PC-3 (cell line): ENCODE results near the gene SNED1. TPM values are rescaled to one million over a fixed set of nuclear protein-coding genes. Genes with fewer than 3 reads are reported as not detected.

ENCODE experiments used
- ATAC-seq: fragments of 200-7000 bp; cut with Tn5 transposase; 2 replicates; pipeline ENCODE4 v1.9.1; 2020; ENCODE audit warnings: mild to moderate bottlenecking, moderate library complexity
- BruUV-seq: library from RNA; stranded (reverse); fragments of 400-500 nt; replicated peaks from 2 replicates; lab custom pipeline; 2021; lab: Mats Ljungman, UMichigan
- CTCF ChIA-PET: fragments of 300-600 bp; sonication (Branson Sonifier 250); formaldehyde crosslinking; loops from one replicate; lab custom pipeline; 2022; ENCODE audit warnings: antibody characterized with exemption; lab: Charles Lee
- POLR2A ChIA-PET: fragments of 300-600 bp; sonication (Branson Sonifier 250); formaldehyde crosslinking; loops from one replicate; lab custom pipeline; 2022; ENCODE audit warnings: antibody characterized with exemption; ENCODE audit not compliant: unreplicated experiment; lab: Charles Lee
- DNase-seq: peaks from one replicate; pipeline ENCODE4 v3.0.0-alpha.2; 2015
- H2AFZ ChIP-seq: fragments of 300-600 bp; sonication (generic); 2 replicates; pipeline ENCODE4 v1.6.0; 2016; ENCODE audit warnings: antibody characterized with exemption, low read length
- H3F3A ChIP-seq: fragments of 300-600 bp; sonication (generic); one replicate; pipeline ENCODE4 v1.6.0; 2017; ENCODE audit warnings: antibody characterized with exemption, low read length, control low read depth, mild to moderate bottlenecking; ENCODE audit not compliant: unreplicated experiment
- H3K27ac ChIP-seq: fragments of 300-600 bp; sonication (generic); 2 replicates; pipeline ENCODE4 v1.5.1; 2016; ENCODE audit warnings: mild to moderate bottlenecking, low read length
- H3K27me3 ChIP-seq: fragments of 300-600 bp; sonication (generic); 2 replicates; pipeline ENCODE4 v1.6.1; 2016; ENCODE audit warnings: low read length, mixed read lengths
- H3K36me3 ChIP-seq: fragments of 300-600 bp; sonication (generic); 2 replicates; pipeline ENCODE4 v1.6.1; 2016; ENCODE audit warnings: low read depth, mixed run types, low read length, mixed read lengths
- H3K4me1 ChIP-seq: fragments of 300-600 bp; sonication (generic); 2 replicates; pipeline ENCODE4 v1.5.1; 2016; ENCODE audit warnings: low read length; ENCODE audit not compliant: insufficient read depth
- H3K4me2 ChIP-seq: fragments of 300-600 bp; sonication (generic); 2 replicates; pipeline ENCODE4 v1.6.0; 2016; ENCODE audit warnings: low read length
- H3K4me3 ChIP-seq: fragments of 300-600 bp; sonication (generic); 2 replicates; pipeline ENCODE4 v1.5.1; 2016; ENCODE audit warnings: mild to moderate bottlenecking, low read length, mixed read lengths
- H3K79me2 ChIP-seq: fragments of 300-600 bp; sonication (generic); 2 replicates; pipeline ENCODE4 v1.6.1; 2017; ENCODE audit warnings: low read length, mixed read lengths
- H3K9ac ChIP-seq: fragments of 300-600 bp; sonication (generic); 2 replicates; pipeline ENCODE4 v1.6.0; 2016; ENCODE audit warnings: mild to moderate bottlenecking, low read length
- H3K9me2 ChIP-seq: fragments of 300-600 bp; sonication (generic); replicated peaks from 2 replicates; pipeline ENCODE4 v1.6.1; 2016; ENCODE audit warnings: mixed run types, low read length, mixed read lengths
- H3K9me3 ChIP-seq: fragments of 300-600 bp; sonication (generic); 2 replicates; pipeline ENCODE4 v1.6.1; 2016; ENCODE audit warnings: low read length, mixed read lengths
- H4K20me1 ChIP-seq: fragments of 300-600 bp; sonication (generic); 2 replicates; pipeline ENCODE4 v1.6.1; 2016; ENCODE audit warnings: low read length, mixed read lengths
- CTCF ChIP-seq: fragments of 300-600 bp; sonication (generic); conservative IDR thresholded peaks from 2 replicates; pipeline ENCODE4 v1.5.1; 2017; ENCODE audit warnings: antibody characterized with exemption, low read depth, mild to moderate bottlenecking, low read length
- EZH2 ChIP-seq: fragments of 300-600 bp; sonication (generic); IDR thresholded peaks from one replicate; pipeline ENCODE4 v1.6.1; 2017; ENCODE audit warnings: antibody characterized with exemption, mild to moderate bottlenecking, low read length; ENCODE audit not compliant: unreplicated experiment
- EZH2phosphoT487 ChIP-seq: fragments of 300-600 bp; sonication (generic); IDR thresholded peaks from 2 replicates; pipeline ENCODE4 v1.6.1; 2018; ENCODE audit warnings: mild to moderate bottlenecking, antibody characterized with exemption, low read length, borderline replicate concordance
- intact Hi-C: fragments of 100-400 bp; cut with micrococcal nuclease; formaldehyde crosslinking; loops from 2 replicates; pipeline ENCODE4 v1.9.0; 2023
- total RNA-seq: library from RNA; depleted of rRNA; stranded (reverse); fragments of >200 nt; gene quantifications from 2 replicates; pipeline ENCODE4 v1.2.3, GENCODE V29; 2014

The SNED1 gene
- total RNA-seq, 1 experiment from 2014 or later, result 0.66 TPM

DNA sequence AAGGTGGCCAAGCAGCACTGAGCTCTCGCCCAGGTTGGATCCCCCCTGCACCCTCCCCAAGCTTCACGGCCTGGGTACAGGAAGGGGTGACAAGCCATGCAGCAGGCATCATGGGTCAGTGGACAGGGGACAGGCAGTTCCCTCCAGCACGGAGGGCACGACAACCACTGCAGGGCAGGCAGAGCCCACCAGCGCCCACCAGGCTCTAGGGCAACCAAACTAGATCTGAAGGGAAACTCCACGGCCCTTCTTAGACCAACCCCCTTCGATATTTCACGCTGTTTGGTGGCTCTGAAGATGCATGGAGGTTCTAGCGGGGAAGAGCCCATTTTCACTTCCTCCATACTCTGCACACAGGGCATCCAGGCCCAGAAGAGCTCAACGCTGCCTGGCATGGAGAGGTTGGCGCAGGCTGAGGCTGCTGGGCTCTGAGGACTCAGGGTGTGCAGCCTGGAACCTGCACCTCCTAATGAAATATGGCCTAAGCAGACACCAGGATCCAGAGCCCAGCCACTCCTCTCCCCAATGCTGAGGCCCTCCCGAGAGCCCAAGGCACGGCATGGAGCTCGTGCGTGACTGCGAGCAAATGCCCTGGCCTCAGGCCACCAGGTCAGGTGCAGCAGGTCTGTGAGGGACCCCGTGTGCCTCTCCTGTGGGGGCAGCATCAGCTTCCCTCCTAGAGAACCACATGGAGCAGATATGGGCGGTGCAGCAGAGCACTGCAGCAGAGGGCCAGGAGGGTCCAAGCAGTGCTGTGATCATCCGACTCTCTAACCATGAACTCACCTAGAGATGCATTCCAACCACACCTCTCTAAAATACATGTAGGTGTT is 112.4 kb downstream of the SNED1 start:
- Histone ChIP-seq H3K4me3 (no peak overlapping the region), H3K4me2 (no peak overlapping the region), H3K4me1 (no peaks in the 10 kb centered on the region), H2AFZ (no peak overlapping the region), H3K9ac (no peak overlapping the region), H3K9me2 (no peaks in the 10 kb centered on the region), H3K36me3 (no peaks in the 10 kb centered on the region), H3F3A (no peaks in the 10 kb centered on the region), H3K79me2 (no peaks in the 10 kb centered on the region), H3K27ac (no peak overlapping the region), H3K27me3 (no peaks in the 10 kb centered on the region), H4K20me1 (no peaks in the 10 kb centered on the region), H3K9me3 (no peaks in the 10 kb centered on the region)
- DNase-seq (no peak), ATAC-seq (no peak)
- POLR2A ChIA-PET, result no interaction called here
- TF ChIP-seq CTCF, result no peak
- no peak for TF ChIP-seq EZH2phosphoT487
- TF ChIP-seq EZH2, result no peak
- BruUV-seq, result no TSS peak
- CTCF ChIA-PET, result no interaction called here
- intact Hi-C loops, result no loop called here

DNA sequence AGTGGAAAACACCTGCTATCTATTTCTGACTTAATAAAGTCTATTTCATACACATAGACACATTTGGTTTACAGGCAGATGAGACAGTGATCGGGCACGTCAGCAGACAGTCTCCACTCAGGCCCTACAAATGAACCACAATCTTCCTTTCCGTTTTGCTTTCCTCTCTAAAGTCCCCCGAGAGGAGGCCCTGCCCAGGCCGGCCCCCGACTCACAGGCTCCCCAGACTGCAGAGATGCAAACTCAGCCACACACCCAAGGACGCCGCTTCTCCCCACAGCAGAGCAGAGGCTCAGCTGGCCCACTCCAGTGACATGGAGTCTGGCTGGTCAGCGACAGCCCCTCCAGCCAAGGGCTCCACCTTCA is 113.0 kb downstream of the SNED1 start:
- Histone ChIP-seq H3K9ac (no peak overlapping the region), H3K79me2 (no peaks in the 10 kb centered on the region), H3K9me3 (no peaks in the 10 kb centered on the region), H4K20me1 (no peaks in the 10 kb centered on the region), H3K27ac (no peak overlapping the region), H3K4me3 (no peak overlapping the region), H3F3A (no peaks in the 10 kb centered on the region), H2AFZ (no peak overlapping the region), H3K27me3 (no peaks in the 10 kb centered on the region), H3K4me2 (no peak overlapping the region), H3K4me1 (no peaks in the 10 kb centered on the region), H3K9me2 (no peaks in the 10 kb centered on the region), H3K36me3 (no peaks in the 10 kb centered on the region)
- no TSS peak for BruUV-seq
- no peak for ATAC-seq
- ChIA-PET CTCF (no interaction called here), POLR2A (no interaction called here)
- DNase-seq, result no peak
- intact Hi-C loops, result no loop called here
- TF ChIP-seq EZH2, result no peak
- no peak for TF ChIP-seq CTCF
- TF ChIP-seq EZH2phosphoT487, result no peak

GRCh38 chr2:241112046-241112445 is 113.6 kb downstream of the SNED1 start:
- H3K9ac ChIP-seq, result no peak overlapping the region
- H3K36me3 ChIP-seq, result no peaks in the 10 kb centered on the region
- H3K4me1 ChIP-seq, result no peaks in the 10 kb centered on the region
- H3F3A ChIP-seq, result no peaks in the 10 kb centered on the region
- no peak overlapping the region for H3K4me2 ChIP-seq
- DNase-seq (no peak), ATAC-seq (no peak)
- H3K27me3 ChIP-seq, result no peaks in the 10 kb centered on the region
- no peak for TF ChIP-seq CTCF
- no peak for TF ChIP-seq EZH2
- no peak for TF ChIP-seq EZH2phosphoT487
- POLR2A ChIA-PET, result no interaction called here
- CTCF ChIA-PET, result no interaction called here
- BruUV-seq, result no TSS peak
- intact Hi-C loops, result no loop called here
- no peak overlapping the region for H3K4me3 ChIP-seq
- no peaks in the 10 kb centered on the region for H3K9me2 ChIP-seq
- H3K9me3 ChIP-seq, result no peaks in the 10 kb centered on the region
- H3K27ac ChIP-seq, result no peak overlapping the region
- H3K79me2 ChIP-seq, result no peaks in the 10 kb centered on the region
- no peaks in the 10 kb centered on the region for H4K20me1 ChIP-seq
- no peak overlapping the region for H2AFZ ChIP-seq
